Liver (tissue), 9 donors: ENCODE measurements around the gene TSPO. TPM values are rescaled to one million over a fixed set of nuclear protein-coding genes. Genes with fewer than 3 reads are reported as not detected.

Experiments used
- DNase-seq: peaks from one replicate; pipeline ENCODE4 v3.0.0-alpha.2; 2017; ENCODE audit warnings: low spot score
- H3K27ac ChIP-seq, 2 donors: one replicate each; pipeline ENCODE4 v1.7.0; 2013; ENCODE audit warnings: inconsistent platforms in 2 of 2, low read length in 2 of 2, control low read depth in 1 of 2, low read depth in 1 of 2, mild to moderate bottlenecking in 1 of 2
- H3K27me3 ChIP-seq, 4 donors: one replicate each; pipeline versions ENCODE4 v1.6.1 to v1.7.0; 2013; ENCODE audit warnings: low read length in 3 of 4, inconsistent platforms in 1 of 4, mild to moderate bottlenecking in 1 of 4, moderate library complexity in 1 of 4; ENCODE audit not compliant: control insufficient read depth in 4 of 4, insufficient read depth in 4 of 4
- H3K36me3 ChIP-seq, 4 donors: one replicate each; pipeline versions ENCODE4 v1.6.1 to v1.7.0; 2013; ENCODE audit warnings: low read length in 3 of 4, mild to moderate bottlenecking in 3 of 4, low read depth in 1 of 4, moderate library complexity in 1 of 4; ENCODE audit not compliant: control insufficient read depth in 4 of 4, insufficient read depth in 3 of 4
- H3K4me1 ChIP-seq, 4 donors: one replicate each; pipeline versions ENCODE4 v1.6.1 to v1.7.0; 2013; ENCODE audit warnings: low read length in 3 of 4, mild to moderate bottlenecking in 3 of 4, moderate library complexity in 1 of 4; ENCODE audit not compliant: control insufficient read depth in 4 of 4, insufficient read depth in 4 of 4
- H3K4me3 ChIP-seq, 3 donors: one replicate each; pipeline versions ENCODE4 v1.6.1 to v1.7.0; 2013; ENCODE audit warnings: low read length in 3 of 3, control low read depth in 1 of 3, low read depth in 1 of 3, mild to moderate bottlenecking in 1 of 3
- H3K9ac ChIP-seq, 2 donors: one replicate each; pipeline ENCODE4 v1.7.0; 2013; ENCODE audit warnings: low read length in 2 of 2, mild to moderate bottlenecking in 2 of 2, moderate library complexity in 2 of 2, control low read depth in 1 of 2, low read depth in 1 of 2
- H3K9me3 ChIP-seq, 4 donors: one replicate each; pipeline versions ENCODE4 v1.6.1 to v1.7.0; 2013; ENCODE audit warnings: low read length in 3 of 4; ENCODE audit not compliant: control insufficient read depth in 4 of 4
- EGR1 ChIP-seq, 2 donors: IDR thresholded peaks; 2 replicates each; pipeline ENCODE4 v1.6.1; 2016 to 2018; ENCODE audit warnings: antibody characterized with exemption in 2 of 2, low read depth in 2 of 2
- FOXA2 ChIP-seq: IDR thresholded peaks from 2 replicates; pipeline ENCODE4 v1.6.1; 2016; ENCODE audit warnings: antibody characterized with exemption
- GABPA ChIP-seq, 2 donors: IDR thresholded peaks in 1 of 2; conservative IDR thresholded peaks in 1 of 2; 2 replicates each; pipeline ENCODE4 v1.6.1; 2016; ENCODE audit warnings: antibody characterized with exemption in 2 of 2, mild to moderate bottlenecking in 1 of 2, moderate library complexity in 1 of 2
- HNF4G ChIP-seq: IDR thresholded peaks from 2 replicates; pipeline ENCODE4 v1.6.1; 2016; ENCODE audit warnings: antibody characterized with exemption
- NR2F2 ChIP-seq: IDR thresholded peaks from 2 replicates; pipeline ENCODE4 v1.6.1; 2016; ENCODE audit warnings: antibody characterized with exemption
- RXRA ChIP-seq, 2 donors: IDR thresholded peaks; 2 replicates each; pipeline ENCODE4 v1.6.1; 2017 to 2018; ENCODE audit warnings: antibody characterized with exemption in 2 of 2, mild to moderate bottlenecking in 1 of 2
- SP1 ChIP-seq: IDR thresholded peaks from 2 replicates; pipeline ENCODE4 v1.6.1; 2018; ENCODE audit warnings: antibody characterized with exemption, mild to moderate bottlenecking
- TAF1 ChIP-seq: conservative IDR thresholded peaks from 2 replicates; pipeline ENCODE4 v1.6.1; 2016; ENCODE audit warnings: antibody characterized with exemption, mild to moderate bottlenecking
- WGBS: extraction: QIAGEN DNeasy Blood & Tissue Kit; methylation state at CpG from one replicate; pipeline ENCODE4 v1.1.7; 2013; 5-methylcytosine and 5-hydroxymethylcytosine counted together
- polyA plus RNA-seq, 2 donors: library from polyadenylated mRNA; stranded (reverse) in 1 of 2; unstranded in 1 of 2; fragments of 200-250 nt in 1 of 2; fragments of >200 nt in 1 of 2; fragmentation: Nextera tagmentation in 1 of 2; extraction: Ambion mirVana in 1 of 2; gene quantifications; one replicate each; pipeline versions ENCODE4 v1.2.1 to v1.2.3, GENCODE V29; 2013 to 2015
- total RNA-seq, 2 donors: library from RNA; depleted of rRNA; stranded (reverse); fragments of >200 nt; gene quantifications; one replicate each; pipeline ENCODE4 v1.2.3, GENCODE V29; 2014
- TF ChIP-seq, protein P1 (sequence below): IDR thresholded peaks from 2 replicates; pipeline ENCODE4 v1.6.1; 2016; ENCODE audit warnings: antibody characterized with exemption
- TF ChIP-seq, protein P2 (sequence below): IDR thresholded peaks from 2 replicates; pipeline ENCODE4 v1.6.1; 2016; ENCODE audit warnings: antibody characterized with exemption, mild to moderate bottlenecking
- TF ChIP-seq, protein P3 (sequence below): IDR thresholded peaks from 2 replicates; pipeline ENCODE4 v1.6.1; 2016; ENCODE audit warnings: antibody characterized with exemption
- donor health status: healthy.
- donor health status: healthy.
- donor health status: healthy.
- donor health status: healthy.
- donor health status: healthy.

TSPO gene
- total and polyA plus RNA-seq, 4 donors: 27.6 to 61.9 (median 40.2) TPM

DNA sequence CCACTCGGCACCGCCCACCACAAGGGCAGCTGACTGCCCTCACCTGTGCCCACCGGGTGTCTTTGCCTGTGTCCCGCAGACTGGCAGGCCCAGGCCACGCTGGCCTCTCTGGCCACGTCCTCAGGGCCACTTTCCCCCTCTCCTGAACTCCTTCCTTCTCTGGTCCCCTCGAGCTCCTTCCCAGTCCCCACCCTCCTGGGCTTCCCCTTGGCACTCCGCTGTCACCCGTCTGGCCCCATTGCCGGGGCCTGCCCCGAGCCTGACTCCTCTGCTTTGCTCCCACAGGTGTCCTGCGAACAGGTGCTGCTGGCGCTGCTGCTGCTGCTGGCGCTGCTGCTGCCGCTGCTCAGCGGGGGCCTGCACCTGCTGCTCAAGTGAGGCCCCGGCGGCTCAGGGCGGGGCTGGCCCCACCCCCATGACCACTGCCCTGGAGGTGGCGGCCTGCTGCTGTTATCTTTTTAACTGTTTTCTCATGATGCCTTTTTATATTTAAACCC lies 22.4 kb upstream of the TSPO start:
- H3K36me3 ChIP-seq: peaks cover 0 to 10% (median 1%) of the 10 kb centered on the region in 4 donors
- H3K9ac ChIP-seq: no peak overlapping the region
- DNase-seq: no peak
- H3K27ac ChIP-seq: no peak overlapping the region
- TF ChIP-seq FOXA2: no peak
- TF ChIP-seq TAF1: no peak
- no peak for TF ChIP-seq NR2F2
- TF ChIP-seq, protein P1, sequence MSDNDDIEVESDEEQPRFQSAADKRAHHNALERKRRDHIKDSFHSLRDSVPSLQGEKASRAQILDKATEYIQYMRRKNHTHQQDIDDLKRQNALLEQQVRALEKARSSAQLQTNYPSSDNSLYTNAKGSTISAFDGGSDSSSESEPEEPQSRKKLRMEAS: no peak
- TF ChIP-seq, protein P2, sequence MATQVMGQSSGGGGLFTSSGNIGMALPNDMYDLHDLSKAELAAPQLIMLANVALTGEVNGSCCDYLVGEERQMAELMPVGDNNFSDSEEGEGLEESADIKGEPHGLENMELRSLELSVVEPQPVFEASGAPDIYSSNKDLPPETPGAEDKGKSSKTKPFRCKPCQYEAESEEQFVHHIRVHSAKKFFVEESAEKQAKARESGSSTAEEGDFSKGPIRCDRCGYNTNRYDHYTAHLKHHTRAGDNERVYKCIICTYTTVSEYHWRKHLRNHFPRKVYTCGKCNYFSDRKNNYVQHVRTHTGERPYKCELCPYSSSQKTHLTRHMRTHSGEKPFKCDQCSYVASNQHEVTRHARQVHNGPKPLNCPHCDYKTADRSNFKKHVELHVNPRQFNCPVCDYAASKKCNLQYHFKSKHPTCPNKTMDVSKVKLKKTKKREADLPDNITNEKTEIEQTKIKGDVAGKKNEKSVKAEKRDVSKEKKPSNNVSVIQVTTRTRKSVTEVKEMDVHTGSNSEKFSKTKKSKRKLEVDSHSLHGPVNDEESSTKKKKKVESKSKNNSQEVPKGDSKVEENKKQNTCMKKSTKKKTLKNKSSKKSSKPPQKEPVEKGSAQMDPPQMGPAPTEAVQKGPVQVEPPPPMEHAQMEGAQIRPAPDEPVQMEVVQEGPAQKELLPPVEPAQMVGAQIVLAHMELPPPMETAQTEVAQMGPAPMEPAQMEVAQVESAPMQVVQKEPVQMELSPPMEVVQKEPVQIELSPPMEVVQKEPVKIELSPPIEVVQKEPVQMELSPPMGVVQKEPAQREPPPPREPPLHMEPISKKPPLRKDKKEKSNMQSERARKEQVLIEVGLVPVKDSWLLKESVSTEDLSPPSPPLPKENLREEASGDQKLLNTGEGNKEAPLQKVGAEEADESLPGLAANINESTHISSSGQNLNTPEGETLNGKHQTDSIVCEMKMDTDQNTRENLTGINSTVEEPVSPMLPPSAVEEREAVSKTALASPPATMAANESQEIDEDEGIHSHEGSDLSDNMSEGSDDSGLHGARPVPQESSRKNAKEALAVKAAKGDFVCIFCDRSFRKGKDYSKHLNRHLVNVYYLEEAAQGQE: no peak
- no peak for TF ChIP-seq SP1
- TF ChIP-seq GABPA (IDR thresholded peaks at IDR 0.05 in 1 of 2, conservative IDR thresholded peaks at IDR 0.05 in 1 of 2): no peak
- no peak for TF ChIP-seq RXRA (IDR thresholded peaks at IDR 0.05)
- TF ChIP-seq HNF4G: no peak
- H3K4me1 ChIP-seq: peaks cover 0 to 8% (median 4%) of the 10 kb centered on the region in 4 donors
- no peaks in the 10 kb centered on the region for H3K9me3 ChIP-seq
- H3K27me3 ChIP-seq: no peaks in the 10 kb centered on the region
- WGBS: 67% methylated on average over 20 of the region's 20 CpGs
- no peak overlapping the region for H3K4me3 ChIP-seq

DNA sequence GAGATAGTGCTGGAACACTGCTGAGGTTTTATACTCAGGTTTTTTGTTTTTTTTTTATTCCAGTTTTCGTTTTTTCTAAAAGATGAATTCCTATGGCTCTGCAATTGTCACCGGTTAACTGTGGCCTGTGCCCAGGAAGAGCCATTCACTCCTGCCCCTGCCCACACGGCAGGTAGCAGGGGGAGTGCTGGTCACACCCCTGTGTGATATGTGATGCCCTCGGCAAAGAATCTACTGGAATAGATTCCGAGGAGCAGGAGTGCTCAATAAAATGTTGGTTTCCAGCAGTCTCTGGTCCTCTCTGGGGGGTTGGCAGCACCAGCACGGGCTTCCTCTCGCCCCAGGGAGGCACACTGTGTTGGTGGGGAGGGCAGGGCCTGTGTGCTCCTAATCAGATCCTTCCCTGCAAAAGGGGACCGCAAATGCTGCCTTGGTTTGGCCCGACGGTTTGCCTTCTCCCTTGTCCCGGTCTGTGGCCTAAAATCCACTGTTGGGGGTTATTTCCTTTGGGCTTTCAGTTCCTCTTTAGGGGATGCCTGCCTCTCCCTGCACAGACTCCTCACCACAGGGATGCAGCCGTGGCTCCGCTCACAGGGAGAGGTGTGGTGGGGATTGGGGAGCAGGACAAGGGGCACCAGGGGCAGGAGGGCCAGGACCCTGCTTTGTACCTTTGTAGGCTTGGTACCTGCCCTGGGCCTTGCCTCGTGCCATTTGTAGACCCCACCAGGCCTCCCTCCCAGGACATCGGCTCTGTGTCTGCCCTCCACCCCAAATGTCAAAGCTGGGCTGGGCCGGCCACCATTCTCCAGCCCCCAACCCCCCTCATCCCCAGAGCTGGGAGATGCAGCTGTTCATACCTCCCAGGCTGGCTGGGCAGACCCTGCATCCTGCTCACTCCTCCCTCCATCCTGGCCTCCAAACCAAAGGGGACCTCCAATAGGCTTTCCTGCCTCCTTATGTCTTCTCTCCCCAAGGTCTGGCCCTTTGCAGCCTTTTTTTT lies 21.6 kb upstream of the TSPO start:
- DNase-seq: no peak
- Histone ChIP-seq H3K9ac (no peak overlapping the region), H3K36me3 (peaks cover 0 to 14% (median 2%) of the 10 kb centered on the region in 4 donors), H3K9me3 (no peaks in the 10 kb centered on the region), H3K4me3 (no peak overlapping the region), H3K4me1 (peaks cover 0 to 8% (median 4%) of the 10 kb centered on the region in 4 donors), H3K27me3 (no peaks in the 10 kb centered on the region), H3K27ac (no peak overlapping the region)
- no peak for TF ChIP-seq EGR1 (IDR thresholded peaks at IDR 0.05; ENCODE audit: low read depth in 2 of 2)
- TF ChIP-seq FOXA2: no peak
- TF ChIP-seq, protein P3, sequence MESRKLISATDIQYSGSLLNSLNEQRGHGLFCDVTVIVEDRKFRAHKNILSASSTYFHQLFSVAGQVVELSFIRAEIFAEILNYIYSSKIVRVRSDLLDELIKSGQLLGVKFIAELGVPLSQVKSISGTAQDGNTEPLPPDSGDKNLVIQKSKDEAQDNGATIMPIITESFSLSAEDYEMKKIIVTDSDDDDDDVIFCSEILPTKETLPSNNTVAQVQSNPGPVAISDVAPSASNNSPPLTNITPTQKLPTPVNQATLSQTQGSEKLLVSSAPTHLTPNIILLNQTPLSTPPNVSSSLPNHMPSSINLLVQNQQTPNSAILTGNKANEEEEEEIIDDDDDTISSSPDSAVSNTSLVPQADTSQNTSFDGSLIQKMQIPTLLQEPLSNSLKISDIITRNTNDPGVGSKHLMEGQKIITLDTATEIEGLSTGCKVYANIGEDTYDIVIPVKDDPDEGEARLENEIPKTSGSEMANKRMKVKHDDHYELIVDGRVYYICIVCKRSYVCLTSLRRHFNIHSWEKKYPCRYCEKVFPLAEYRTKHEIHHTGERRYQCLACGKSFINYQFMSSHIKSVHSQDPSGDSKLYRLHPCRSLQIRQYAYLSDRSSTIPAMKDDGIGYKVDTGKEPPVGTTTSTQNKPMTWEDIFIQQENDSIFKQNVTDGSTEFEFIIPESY: no peak
- no peak for TF ChIP-seq GABPA (IDR thresholded peaks at IDR 0.05 in 1 of 2, conservative IDR thresholded peaks at IDR 0.05 in 1 of 2)
- TF ChIP-seq HNF4G: no peak
- TF ChIP-seq, protein P2: no peak
- TF ChIP-seq, protein P1: no peak
- 71% methylated on average over 16 of the region's 16 CpGs for WGBS
